Measurements from ENCODE around the gene SLC8A1.

The SLC8A1 gene

DNA sequence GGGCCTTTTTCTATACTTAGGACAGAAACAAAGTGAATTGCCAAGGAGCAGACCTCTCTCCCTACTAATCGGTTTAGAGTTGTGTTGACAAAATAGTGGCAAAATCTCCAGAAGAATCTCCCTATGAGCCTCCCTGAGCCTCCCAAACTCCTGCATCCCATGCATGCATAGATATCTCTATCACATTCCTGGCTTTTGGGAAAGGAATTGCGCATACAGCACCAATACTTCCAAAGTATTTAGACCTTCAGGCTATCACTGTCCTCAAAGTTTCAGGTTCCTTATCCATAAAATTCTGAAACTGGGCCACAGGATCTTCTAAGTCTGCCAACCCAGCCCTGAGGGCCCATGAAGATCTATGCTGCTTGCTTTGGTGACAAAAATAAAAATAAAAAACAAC is 152.1 kb downstream of the SLC8A1 start:
- no peak for DNase-seq

GRCh38 chr2:40299173-40299572 is 152.7 kb downstream of the SLC8A1 start:
- DNase-seq = no peak

GRCh38 chr2:40298026-40298425 is 153.9 kb downstream of the SLC8A1 start:
- no peak for DNase-seq

- DNase-seq = no peak
Observed at GRCh38 chr2:40292291-40292690, 159.6 kb downstream of the SLC8A1 start.

DNA sequence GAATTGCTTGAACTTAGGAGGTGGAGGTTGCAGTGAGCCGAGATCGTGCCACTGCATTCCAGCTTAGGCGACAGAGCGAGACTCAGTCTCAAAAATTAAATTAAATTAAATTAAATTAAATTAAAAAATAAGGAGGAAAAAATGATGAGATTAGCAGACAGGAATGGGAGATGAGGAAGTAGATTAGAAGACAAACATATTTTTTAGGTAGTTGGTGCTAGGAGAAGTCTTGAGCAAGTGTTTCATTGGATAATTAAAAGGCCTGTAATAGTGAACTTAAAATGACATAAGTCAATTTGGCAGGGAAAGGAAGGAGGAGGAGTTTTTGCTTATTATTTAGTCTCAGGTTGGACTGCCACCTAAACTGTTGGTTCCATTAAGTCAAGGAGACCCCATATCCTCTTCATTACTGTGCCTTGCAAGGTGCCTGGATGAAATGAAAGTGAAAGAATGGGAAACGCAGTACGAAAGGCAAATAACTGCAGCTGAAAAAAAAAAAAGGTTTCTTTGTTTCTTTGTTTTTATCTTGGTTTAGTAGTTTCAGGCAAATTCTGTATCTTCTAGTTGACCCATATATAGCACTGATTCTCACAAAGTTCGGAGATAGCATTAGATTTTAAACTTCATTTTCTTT is 162.0 kb downstream of the SLC8A1 start:
- DNase-seq = no peak

GRCh38 chr2:40287773-40288172 is 164.1 kb downstream of the SLC8A1 start:
- DNase-seq = no peak

GRCh38 chr2:40287195-40287594 is 164.7 kb downstream of the SLC8A1 start:
- peak; percentile 17 for DNase-seq

DNA sequence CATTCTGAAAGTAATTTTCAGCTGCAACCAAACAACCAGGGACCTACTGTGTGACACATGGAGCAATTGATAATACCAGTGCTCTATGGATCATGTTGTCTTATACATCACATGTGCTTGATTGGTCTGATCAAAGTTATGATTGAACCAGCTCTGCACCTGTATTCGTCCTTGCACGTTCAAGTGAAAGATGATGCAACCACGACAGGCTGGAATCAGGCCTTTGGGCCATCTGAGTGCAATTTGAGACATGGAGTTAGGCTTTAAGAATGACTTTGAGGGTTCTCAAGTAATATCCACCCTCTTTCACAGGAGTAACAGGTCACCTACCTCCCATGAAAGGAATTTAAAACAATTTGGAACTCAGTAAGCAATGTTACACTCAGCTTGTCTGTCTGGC is 165.2 kb downstream of the SLC8A1 start:
- no peak for DNase-seq

GRCh38 chr2:40285391-40285790 is 166.5 kb downstream of the SLC8A1 start:
- no peak for DNase-seq

DNA sequence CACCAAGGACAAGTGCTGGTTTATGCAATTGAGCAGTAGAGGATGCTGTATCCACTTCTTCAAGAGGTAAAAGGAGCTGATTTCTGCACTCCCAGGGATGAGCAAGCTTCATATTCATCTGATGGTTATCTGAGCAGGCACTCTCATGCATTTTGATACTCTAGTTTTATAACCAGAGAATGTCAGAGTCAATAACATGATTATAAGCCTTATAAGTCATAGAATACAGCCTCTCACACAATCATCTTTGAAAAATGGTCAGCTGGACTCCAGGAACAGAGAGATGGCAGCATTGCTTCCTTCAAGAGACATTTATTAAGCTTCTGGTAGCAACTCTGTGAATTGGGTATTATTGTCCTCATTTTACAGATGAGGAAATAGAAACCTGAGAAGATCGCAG is 167.1 kb downstream of the SLC8A1 start:
- no peak for DNase-seq

GRCh38 chr2:40283111-40283909 is 168.6 kb downstream of the SLC8A1 start:
- DNase-seq = no peak

GRCh38 chr2:40282428-40282827 is 169.5 kb downstream of the SLC8A1 start:
- DNase-seq = no peak

GRCh38 chr2:40281021-40281940 is 170.6 kb downstream of the SLC8A1 start:
- no peak for DNase-seq

DNA sequence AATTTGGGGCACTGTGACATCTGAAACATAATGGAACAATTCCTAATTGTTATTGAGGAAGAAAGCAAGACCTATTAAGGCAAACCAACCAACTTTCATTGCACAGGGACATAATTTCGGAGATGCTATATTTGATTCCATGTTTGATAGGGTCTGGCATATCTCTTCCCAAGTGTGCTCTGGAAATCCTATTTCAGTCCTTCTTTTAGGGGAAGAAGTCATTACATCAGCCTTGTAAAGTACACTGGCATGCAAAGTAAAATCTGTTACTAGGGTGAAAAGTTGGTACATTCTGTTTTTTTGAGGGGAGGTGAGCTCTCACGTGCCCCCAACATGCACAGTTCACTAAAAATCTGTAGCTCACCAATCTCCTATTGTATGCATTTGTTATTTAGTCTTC is 172.4 kb downstream of the SLC8A1 start:
- DNase-seq = no peak

DNA sequence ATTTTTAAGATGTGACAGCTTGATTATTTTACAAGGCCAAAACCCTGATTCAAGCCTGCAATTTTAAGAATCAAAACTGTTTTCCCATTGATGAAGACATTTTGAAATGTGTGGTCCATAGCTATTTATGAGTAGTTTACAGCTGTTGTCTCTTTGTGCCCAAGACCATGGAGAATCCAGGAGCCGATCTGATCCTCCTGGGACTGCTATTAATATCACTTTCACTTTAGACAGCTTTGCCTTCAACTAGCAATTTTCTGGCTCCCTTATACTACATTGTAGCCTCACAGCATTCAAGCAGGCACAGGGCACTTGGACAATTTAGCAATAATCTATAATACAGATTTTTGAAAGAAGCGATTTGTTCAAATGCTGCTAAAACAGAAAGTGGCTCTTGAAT is 172.9 kb downstream of the SLC8A1 start:
- peak; percentile 39 for DNase-seq

GRCh38 chr2:40276076-40276475 is 175.8 kb downstream of the SLC8A1 start:
- DNase-seq = no peak

DNA sequence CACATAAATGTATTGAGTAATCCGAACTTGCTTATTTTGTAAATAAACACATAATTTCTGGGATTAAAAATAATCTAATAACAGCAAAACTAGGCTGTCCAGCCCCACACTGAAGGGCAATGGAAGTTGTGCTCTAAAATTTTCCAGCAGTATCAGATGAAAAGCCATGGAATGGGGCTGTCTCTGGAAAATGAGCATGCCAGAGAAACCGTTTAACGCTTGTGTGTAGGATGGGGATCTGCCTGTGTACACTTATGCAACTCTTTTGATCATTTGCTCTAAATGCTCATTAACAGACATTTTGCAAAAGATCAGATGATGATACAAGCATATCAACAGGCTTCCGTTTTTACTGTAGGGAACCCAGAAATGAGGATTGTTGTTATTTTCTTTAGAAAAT is 177.6 kb downstream of the SLC8A1 start:
- no peak for DNase-seq

DNA sequence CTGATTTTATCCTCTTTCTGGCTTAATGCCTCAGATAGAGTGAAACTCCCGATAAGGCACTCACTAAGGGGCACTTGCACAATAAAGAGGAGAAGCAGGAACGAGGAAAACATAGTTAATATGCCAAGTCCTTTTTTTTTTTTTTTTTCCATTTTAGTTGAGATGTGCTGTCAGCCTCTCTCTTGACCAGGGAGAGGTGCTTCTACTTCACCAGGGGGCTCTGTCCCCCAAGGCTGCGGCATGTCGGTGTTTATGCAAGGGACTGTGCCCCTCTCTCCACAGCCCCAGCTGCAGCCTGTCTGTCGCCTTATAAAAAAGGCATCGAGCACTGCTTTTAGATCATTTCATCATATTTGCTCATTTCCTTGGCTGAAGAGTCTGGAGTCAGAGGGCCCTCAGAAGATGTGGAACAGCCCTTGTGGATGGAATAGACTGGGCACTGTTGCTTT is 178.1 kb downstream of the SLC8A1 start:
- DNase-seq = no peak

DNA sequence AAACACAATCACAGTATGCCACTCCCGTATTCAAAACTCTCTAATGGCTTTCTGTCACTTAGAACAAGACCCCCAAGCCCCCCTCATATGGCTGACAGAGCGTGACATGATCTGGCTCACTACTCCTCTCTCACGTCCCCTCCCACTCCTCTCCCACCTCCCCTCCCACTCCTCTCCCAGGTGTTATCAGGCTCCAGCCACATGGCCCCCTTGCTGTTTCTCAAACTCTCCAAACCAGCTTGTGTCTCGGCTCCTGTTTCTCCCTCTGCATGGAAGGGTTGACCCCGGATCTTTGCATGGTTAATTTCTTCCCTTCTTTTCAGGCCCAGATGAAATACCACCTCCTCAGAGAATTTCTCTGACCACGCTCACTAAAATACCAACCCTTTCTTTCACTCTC is 180.8 kb downstream of the SLC8A1 start:
- DNase-seq = no peak

DNA sequence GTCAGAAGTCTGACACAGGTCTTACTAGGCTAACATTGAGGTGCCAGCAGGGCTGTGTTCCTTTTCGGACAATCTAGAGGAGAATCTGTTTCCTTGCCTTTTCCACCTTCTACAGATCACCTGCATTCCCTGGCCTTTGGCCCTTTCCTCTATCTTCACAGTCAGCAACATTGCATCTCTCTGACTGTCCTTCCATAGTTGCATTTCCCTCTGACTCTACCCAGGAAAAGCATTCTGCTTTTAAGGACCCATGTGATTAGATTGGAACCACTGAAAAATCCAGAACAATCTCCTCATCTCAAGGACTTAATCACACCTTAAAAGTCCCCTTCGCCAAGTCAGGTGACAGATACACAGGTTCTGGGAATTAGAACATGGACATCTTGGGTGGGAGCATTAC is 181.5 kb downstream of the SLC8A1 start:
- no peak for DNase-seq

GRCh38 chr2:40268566-40268965 is 183.3 kb downstream of the SLC8A1 start:
- no peak for DNase-seq

- DNase-seq = no peak
Observed at GRCh38 chr2:40266201-40266600, 185.7 kb downstream of the SLC8A1 start.

GRCh38 chr2:40265602-40266001 is 186.3 kb downstream of the SLC8A1 start:
- no peak for DNase-seq

DNA sequence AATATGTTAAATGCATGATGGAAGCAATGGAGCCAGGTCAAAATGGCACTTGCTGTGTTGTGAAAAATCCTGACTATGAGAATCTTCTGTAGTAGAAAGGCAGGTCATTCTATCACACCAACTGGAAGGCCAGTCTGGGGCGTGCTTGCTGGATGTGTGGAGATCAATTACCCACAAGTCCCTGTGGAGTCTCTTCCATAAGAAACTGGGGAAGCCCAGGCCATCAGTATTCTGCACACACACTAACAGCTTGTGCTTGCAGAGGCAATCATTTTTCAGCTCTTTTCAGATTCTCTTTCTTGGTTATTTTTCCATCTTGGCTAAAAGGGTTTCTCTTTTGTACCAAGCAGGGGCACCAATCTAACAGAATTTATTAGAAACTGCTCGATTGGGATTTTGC is 190.8 kb downstream of the SLC8A1 start:
- no peak for DNase-seq
